ENCODE measurements around the gene LINC01488.

Gene LINC01488

GRCh38 chr11:69495441-69496201 is 14.2 kb downstream of the LINC01488 start:
- no peak for DNase-seq

GRCh38 chr11:69496202-69496557 is 14.7 kb downstream of the LINC01488 start:
- no peak for DNase-seq

DNA sequence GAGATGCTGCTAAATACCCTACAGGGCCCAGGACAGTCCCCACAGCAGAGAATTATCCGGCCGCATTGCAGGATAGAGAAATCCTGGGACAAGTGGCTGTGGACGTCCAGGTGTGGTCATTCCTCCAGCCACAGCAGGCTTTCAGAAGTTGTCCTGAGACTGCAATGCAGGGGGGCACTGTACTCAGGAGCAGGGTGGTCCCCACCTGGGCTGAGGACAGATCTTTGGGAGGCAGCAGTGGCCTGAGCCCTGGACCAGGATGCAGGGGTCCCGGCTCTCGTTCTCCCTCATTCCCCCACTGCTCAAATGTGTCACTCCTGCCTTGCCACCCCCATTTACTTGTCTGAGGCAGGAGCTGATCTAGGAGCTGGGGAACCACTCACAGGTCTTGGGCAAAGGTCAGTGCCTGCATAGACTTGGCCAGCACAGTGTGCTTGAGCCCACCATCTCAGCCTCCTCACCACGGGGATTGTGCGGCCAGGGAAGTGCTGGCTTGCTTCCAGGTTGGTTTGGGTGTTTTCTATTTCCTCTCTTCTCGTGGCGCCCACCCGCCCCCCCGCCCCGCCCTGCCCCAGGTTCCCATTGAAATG is 15.3 kb downstream of the LINC01488 start:
- DNase-seq, result no peak

DNA sequence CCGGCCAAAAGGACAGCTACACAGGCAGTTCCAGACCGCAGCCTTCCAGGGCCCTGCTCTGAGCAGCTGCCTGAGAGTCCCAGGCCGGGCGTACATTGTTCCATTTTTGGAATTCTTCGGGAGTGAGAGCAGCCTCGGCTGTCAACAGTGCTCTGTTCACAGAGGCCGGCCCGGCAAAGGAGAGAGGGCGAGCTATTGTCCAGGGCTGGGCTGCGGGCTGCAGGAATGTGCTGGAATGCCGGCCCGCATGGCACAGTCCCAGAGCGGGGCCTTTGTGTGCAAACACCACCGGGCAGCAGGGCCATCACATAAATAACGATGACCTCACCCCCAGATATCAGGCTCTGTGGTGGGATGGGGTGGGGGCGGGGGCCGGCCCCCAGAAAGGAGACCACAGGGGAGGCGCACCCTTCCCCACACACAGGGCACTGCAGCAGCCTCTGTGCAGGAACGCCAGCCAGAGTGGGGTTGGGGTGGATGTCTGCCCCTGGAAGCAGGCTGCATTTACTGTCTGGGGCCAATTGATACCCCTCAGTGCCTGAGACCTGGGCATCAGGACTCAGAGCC is 15.8 kb downstream of the LINC01488 start:
- DNase-seq, result peak; percentile 99

- DNase-seq, result no peak
Measured at GRCh38 chr11:69498614-69499175, 17.2 kb downstream of the LINC01488 start.

DNA sequence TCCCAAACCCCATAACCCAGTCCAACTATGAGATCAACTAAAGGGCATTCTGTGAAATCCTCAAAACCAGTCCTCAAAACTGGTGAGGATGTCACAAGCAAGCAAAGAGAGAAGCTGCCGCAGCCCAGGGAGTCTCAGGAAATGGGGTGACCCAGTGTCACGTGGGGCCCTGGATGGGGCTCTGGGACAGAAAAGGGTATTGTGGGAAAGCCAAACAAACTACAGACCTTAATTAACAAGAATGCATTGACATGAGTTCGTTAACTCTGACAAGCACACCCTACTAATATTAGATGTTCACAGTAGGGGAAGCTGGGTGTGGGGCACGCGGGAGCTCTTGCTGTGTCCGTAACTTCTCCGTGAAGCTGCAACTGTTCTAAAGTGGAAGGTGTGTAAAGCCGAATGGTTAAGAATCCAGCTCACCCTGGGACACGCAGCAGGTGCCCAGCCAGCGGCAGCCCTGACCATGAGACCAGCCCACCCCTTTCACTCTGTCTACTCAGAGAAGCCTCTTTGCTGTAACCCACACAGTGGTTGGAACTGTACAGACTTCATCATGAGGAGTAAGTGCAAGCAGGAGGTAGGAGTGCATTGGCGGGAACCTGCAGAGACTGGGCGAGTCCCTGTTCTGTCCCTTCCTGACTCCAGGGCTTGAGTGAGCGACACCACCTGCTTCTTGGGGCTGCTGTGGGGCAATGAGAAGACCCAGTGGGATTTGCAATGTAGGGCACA is 17.9 kb downstream of the LINC01488 start:
- no peak for DNase-seq

GRCh38 chr11:69499918-69500284 is 18.4 kb downstream of the LINC01488 start:
- no peak for DNase-seq

- peak; percentile 29 for DNase-seq
Measured at GRCh38 chr11:69500285-69501120, 19.0 kb downstream of the LINC01488 start.

GRCh38 chr11:69501121-69501489 is 19.6 kb downstream of the LINC01488 start:
- DNase-seq, result no peak

GRCh38 chr11:69501891-69502860 is 20.7 kb downstream of the LINC01488 start:
- no peak for DNase-seq

- DNase-seq, result no peak
Measured at GRCh38 chr11:69504127-69504526, 22.7 kb downstream of the LINC01488 start.

GRCh38 chr11:69504576-69505335 is 23.3 kb downstream of the LINC01488 start:
- DNase-seq, result no peak

DNA sequence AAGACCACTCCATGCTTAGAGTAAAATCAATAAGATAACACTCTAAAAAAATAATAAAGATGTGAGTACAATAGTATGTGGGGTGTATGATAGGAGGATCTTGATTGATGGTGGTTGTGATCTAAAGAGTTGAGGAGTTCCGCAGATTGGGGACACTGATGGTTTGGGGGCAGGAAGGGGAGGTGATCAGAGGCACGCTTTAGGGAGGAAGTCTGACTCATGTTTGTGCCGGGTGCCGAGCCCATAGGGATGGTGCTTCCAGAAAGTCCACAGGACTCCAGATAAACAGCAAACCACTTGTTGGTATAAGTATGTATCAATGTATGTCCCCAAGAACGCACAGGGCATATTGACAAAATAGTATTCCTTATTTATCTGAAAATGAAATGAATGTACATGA is 27.5 kb downstream of the LINC01488 start:
- DNase-seq, result no peak

- no peak for DNase-seq
Measured at GRCh38 chr11:69509381-69509780, 27.9 kb downstream of the LINC01488 start.

GRCh38 chr11:69509846-69510390 is 28.5 kb downstream of the LINC01488 start:
- DNase-seq, result no peak

DNA sequence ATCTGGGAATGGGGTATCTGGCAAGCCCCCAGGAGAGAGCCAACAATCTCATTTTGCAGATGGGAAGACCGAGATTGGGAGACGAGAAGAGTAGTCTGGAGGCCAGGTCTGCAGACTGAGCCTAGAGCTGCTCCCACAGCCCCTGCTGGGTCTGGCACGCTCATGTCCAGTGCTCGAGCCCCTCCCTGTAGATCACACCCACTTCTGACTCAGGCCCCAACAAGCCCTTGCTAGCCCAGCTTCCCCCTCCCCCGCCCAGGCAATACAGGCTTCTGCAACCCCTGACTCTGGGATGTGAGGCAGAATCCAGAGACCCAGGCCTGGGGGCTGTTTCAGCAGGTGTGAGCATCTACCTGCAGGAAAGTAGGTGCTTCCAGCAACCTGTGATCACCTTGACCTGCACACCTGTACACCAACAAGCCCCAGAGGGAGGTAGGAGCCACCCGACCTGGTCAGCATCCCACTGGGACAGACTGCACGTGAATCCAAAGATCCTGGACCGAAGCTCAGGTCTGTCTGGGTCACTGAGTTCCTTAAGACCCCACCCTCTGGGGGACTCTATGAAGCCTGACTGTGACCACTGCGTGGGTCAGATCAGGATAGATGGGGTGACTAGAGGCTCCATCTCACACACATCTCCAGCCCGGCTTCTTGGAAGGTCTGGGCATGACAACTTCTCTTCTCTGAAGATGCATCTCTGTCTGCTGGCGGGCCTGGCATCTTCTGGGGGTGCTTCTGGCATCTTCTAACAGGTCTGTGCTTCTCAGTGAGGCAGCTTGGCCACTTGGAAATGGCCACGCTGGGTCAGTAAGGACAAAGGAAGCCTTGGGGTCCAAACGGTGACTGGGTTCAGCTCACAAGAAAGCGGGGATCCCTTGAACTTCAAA is 29.3 kb downstream of the LINC01488 start:
- DNase-seq, result peak; percentile 20

- DNase-seq, result no peak
Measured at GRCh38 chr11:69511358-69512055, 30.0 kb downstream of the LINC01488 start.

GRCh38 chr11:69512136-69512535 is 30.7 kb downstream of the LINC01488 start:
- no peak for DNase-seq

- DNase-seq, result no peak
Measured at GRCh38 chr11:69512790-69513189, 31.3 kb downstream of the LINC01488 start.
